HCT116 (cell line): ENCODE results near the gene HEXA. TPM values are rescaled to one million over a fixed set of nuclear protein-coding genes. Genes with fewer than 3 reads are reported as not detected.

ENCODE experiments used
- ATAC-seq: fragments of 200-7000 bp; cut with Tn5 transposase; 2 replicates; pipeline ENCODE4 v1.9.1; 2020; ENCODE audit warnings: mild to moderate bottlenecking, moderate library complexity
- BruUV-seq: library from RNA; stranded (reverse); fragments of 400-500 nt; replicated peaks from 2 replicates; lab custom pipeline; 2021; lab: Mats Ljungman, UMichigan
- CTCF ChIA-PET: fragments of 300-600 bp; sonication (Branson Sonifier 250); formaldehyde crosslinking; loops from one replicate; lab custom pipeline; 2021; ENCODE audit warnings: antibody characterized with exemption; lab: Charles Lee
- POLR2A ChIA-PET: fragments of 300-600, 350-600 bp; sonication (Branson Sonifier 250); formaldehyde crosslinking; loops from one replicate; lab custom pipeline; 2021; ENCODE audit warnings: antibody characterized with exemption; lab: Charles Lee
- RAD21 ChIA-PET, 2 experiments: fragments of 300-600 bp; sonication (Branson Sonifier 250); formaldehyde crosslinking; loops; one replicate each; lab custom pipeline; 2023; ENCODE audit warnings: low total read pairs in 2 of 2; ENCODE audit not compliant: uncharacterized antibody in 2 of 2, unreplicated experiment in 2 of 2, low non-redundant PET in 1 of 2; lab: Charles Lee
- DNase-seq: peaks from one replicate; pipeline ENCODE4 v3.0.0-alpha.2; 2010; ENCODE audit warnings: low read depth, low spot score
- H2AFZ ChIP-seq: fragments of 200-600 bp; shearing (Covaris generic), sonication (generic); 2 replicates; pipeline ENCODE4 v1.6.1; 2017; ENCODE audit warnings: low read depth, mixed run types, mixed read lengths, antibody characterized with exemption, low read length; ENCODE audit not compliant: poor library complexity, severe bottlenecking
- H3K27ac ChIP-seq: 2 replicates; pipeline ENCODE4 v1.5.1; 2012; ENCODE audit warnings: low read depth, low read length
- H3K27me3 ChIP-seq: fragments of 200-600 bp; sonication (generic); 2 replicates; pipeline ENCODE4 v1.6.1; 2016; ENCODE audit warnings: mixed run types, low read length, mixed read lengths; ENCODE audit not compliant: insufficient read depth
- H3K36me3 ChIP-seq, 2 experiments: fragments of 200-500 bp in 1 of 2; fragments of 200-600 bp in 1 of 2; sonication (Bioruptor generic) in 1 of 2; sonication (generic) in 1 of 2; 2 replicates each; pipeline versions ENCODE4 v1.5.1 to v1.6.1; 2014 to 2016; ENCODE audit warnings: low read length in 2 of 2, inconsistent platforms in 1 of 2, mixed read lengths in 1 of 2, mixed run types in 1 of 2; ENCODE audit not compliant: insufficient read depth in 2 of 2, control insufficient read depth in 1 of 2
- H3K4me1 ChIP-seq, 2 experiments: fragments of 200-600 bp in 1 of 2; sonication (generic) in 1 of 2; 2 replicates each; pipeline versions ENCODE4 v1.5.1 to v1.6.1; 2012 to 2017; ENCODE audit warnings: low read length in 2 of 2, inconsistent platforms in 1 of 2, mild to moderate bottlenecking in 1 of 2, mixed read lengths in 1 of 2, mixed run types in 1 of 2, moderate library complexity in 1 of 2; ENCODE audit not compliant: insufficient read depth in 2 of 2, control insufficient read depth in 1 of 2
- H3K4me2 ChIP-seq: fragments of 200-600 bp; sonication (generic); 2 replicates; pipeline ENCODE4 v1.6.1; 2017; ENCODE audit warnings: mixed run types, low read length, mixed read lengths
- H3K4me3 ChIP-seq, 2 experiments: fragments of 200-600 bp in 1 of 2; sonication (generic) in 1 of 2; replicated peaks in 1 of 2; 2 replicates each; pipeline ENCODE4 v1.5.1; 2011 to 2016; ENCODE audit warnings: low read length in 2 of 2, control low read depth in 1 of 2, low read depth in 1 of 2, mild to moderate bottlenecking in 1 of 2, mixed read lengths in 1 of 2, mixed run types in 1 of 2
- H3K79me2 ChIP-seq: fragments of 200-600 bp; sonication (generic); 2 replicates; pipeline ENCODE4 v1.6.1; 2017; ENCODE audit warnings: mild to moderate bottlenecking, mixed run types, low read length, moderate library complexity, mixed read lengths; ENCODE audit not compliant: insufficient read depth
- H3K9ac ChIP-seq: fragments of 200-600 bp; sonication (generic); 2 replicates; pipeline ENCODE4 v1.6.1; 2016; ENCODE audit warnings: low read length, mixed read lengths
- H3K9me2 ChIP-seq: fragments of 200-600 bp; sonication (generic), shearing (Covaris generic); 2 replicates; pipeline ENCODE4 v1.6.1; 2017; ENCODE audit warnings: mixed run types, mild to moderate bottlenecking, moderate library complexity; ENCODE audit not compliant: insufficient read depth
- H3K9me3 ChIP-seq, 2 experiments: fragments of 200-500 bp in 1 of 2; fragments of 200-600 bp in 1 of 2; sonication (Bioruptor generic) in 1 of 2; sonication (generic) in 1 of 2; 2 replicates each; pipeline ENCODE4 v1.6.1; 2014 to 2017; ENCODE audit warnings: low read length in 2 of 2, mixed read lengths in 2 of 2, inconsistent platforms in 1 of 2, low read depth in 1 of 2, mild to moderate bottlenecking in 1 of 2, mixed run types in 1 of 2, moderate library complexity in 1 of 2; ENCODE audit not compliant: control insufficient read depth in 1 of 2, insufficient read depth in 1 of 2
- H4K20me1 ChIP-seq: fragments of 200-600 bp; sonication (generic), shearing (Covaris generic); 2 replicates; pipeline ENCODE4 v1.6.1; 2017; ENCODE audit warnings: mixed run types, mild to moderate bottlenecking, moderate library complexity; ENCODE audit not compliant: insufficient read depth
- CBX3 ChIP-seq: IDR thresholded peaks from 2 replicates; pipeline ENCODE4 v1.6.1; 2012; ENCODE audit warnings: low read depth
- CEBPB ChIP-seq: IDR thresholded peaks from 2 replicates; pipeline ENCODE4 v1.6.1; 2012; ENCODE audit warnings: low read depth
- ELF1 ChIP-seq: IDR thresholded peaks from 2 replicates; pipeline ENCODE4 v1.6.1; 2012; ENCODE audit warnings: low read depth, borderline replicate concordance
- EZH2 ChIP-seq: fragments of 200-600 bp; sonication (generic); IDR thresholded peaks from 2 replicates; pipeline ENCODE4 v1.6.1; 2017; ENCODE audit warnings: antibody characterized with exemption, mixed run types
- EZH2phosphoT487 ChIP-seq: fragments of 200-600 bp; IDR thresholded peaks from 2 replicates; pipeline ENCODE4 v1.6.1; 2018; ENCODE audit warnings: antibody characterized with exemption, borderline replicate concordance
- FOSL1 ChIP-seq: IDR thresholded peaks from 2 replicates; pipeline ENCODE4 v1.6.1; 2012; ENCODE audit warnings: low read depth
- JUND ChIP-seq: IDR thresholded peaks from 2 replicates; pipeline ENCODE4 v1.6.1; 2012
- MAX ChIP-seq: IDR thresholded peaks from 2 replicates; pipeline ENCODE4 v1.6.1; 2012
- POLR2A ChIP-seq: IDR thresholded peaks from 2 replicates; pipeline ENCODE4 v1.7.0; 2011; ENCODE audit warnings: borderline replicate concordance; ENCODE audit not compliant: insufficient read depth, insufficient read length; ENCODE audit errors: extremely low read depth
- POLR2AphosphoS5 ChIP-seq: IDR thresholded peaks from 2 replicates; pipeline ENCODE4 v1.6.1; 2011; ENCODE audit warnings: mild to moderate bottlenecking, low read depth, low read length, moderate library complexity
- RAD21 ChIP-seq: IDR thresholded peaks from 2 replicates; pipeline ENCODE4 v1.6.1; 2012; ENCODE audit warnings: low read depth, mild to moderate bottlenecking
- SIN3A ChIP-seq: IDR thresholded peaks from 2 replicates; pipeline ENCODE4 v1.6.1; 2012; ENCODE audit warnings: low read depth
- SP1 ChIP-seq: IDR thresholded peaks from 2 replicates; pipeline ENCODE4 v1.6.1; 2012; ENCODE audit warnings: low read depth
- YY1 ChIP-seq: IDR thresholded peaks from 2 replicates; pipeline ENCODE4 v1.6.1; 2011; ENCODE audit warnings: low read length, low read depth, moderate library complexity, mild to moderate bottlenecking; ENCODE audit not compliant: insufficient replicate concordance; ENCODE audit errors: extremely low read depth
- ZBTB33 ChIP-seq: IDR thresholded peaks from 2 replicates; pipeline ENCODE4 v1.6.1; 2011; ENCODE audit warnings: mild to moderate bottlenecking, low read length, moderate library complexity; ENCODE audit not compliant: insufficient replicate concordance; ENCODE audit errors: extremely low read depth
- ZFX ChIP-seq: fragments of 450-650 bp; IDR thresholded peaks from 2 replicates; pipeline ENCODE4 v1.6.1; 2017
- ZNF274 ChIP-seq: fragments of 200-500 bp; sonication (Bioruptor generic); IDR thresholded peaks from 2 replicates; pipeline ENCODE4 v1.6.1; 2014; ENCODE audit warnings: mild to moderate bottlenecking, low read depth, low read length, inconsistent platforms
- intact Hi-C: fragments of 100-400 bp; cut with micrococcal nuclease; formaldehyde crosslinking; loops from 2 replicates; pipeline ENCODE4 v1.10.0; 2022
- total RNA-seq: library from RNA; stranded (reverse); gene quantifications from one replicate; pipeline ENCODE4 v1.2.1, GENCODE V29; 2021; ENCODE audit not compliant: unreplicated experiment
- TF ChIP-seq, protein P1 (sequence below): IDR thresholded peaks from 2 replicates; pipeline ENCODE4 v1.6.1; 2012; ENCODE audit warnings: low read depth
- TF ChIP-seq, protein P2 (sequence below): IDR thresholded peaks from 2 replicates; pipeline ENCODE4 v1.6.1; 2012

Gene HEXA
- total RNA-seq, 1 experiment from 2014 or later, result 57.1 TPM

GRCh38 chr15:72318408-72318942 lies 57.3 kb downstream of the HEXA start:
- no peak overlapping the region for H3K9ac ChIP-seq
- H3K4me3 ChIP-seq, result no peak overlapping the region
- H4K20me1 ChIP-seq, result no peaks in the 10 kb centered on the region
- ATAC-seq, result no peak; the same call in 1 of the 2 replicates
- no peaks in the 10 kb centered on the region for H3K4me1 ChIP-seq
- H3K36me3 ChIP-seq, result no peaks in the 10 kb centered on the region
- intact Hi-C loops, result loop anchor here (10.0 kb wide), 1 partner anchor 266 kb away; no protein-coding TSS in a partner anchor
- H3K9me2 ChIP-seq, result no peaks in the 10 kb centered on the region
- no peak overlapping the region for H2AFZ ChIP-seq
- ChIA-PET POLR2A (no interaction called here), RAD21 (no interaction called here), CTCF (no interaction called here)
- H3K9me3 ChIP-seq, result peaks cover 0 to 3% of the 10 kb centered on the region in 2 experiments; a peak in 1 of 4 replicates
- no peaks in the 10 kb centered on the region for H3K27me3 ChIP-seq
- BruUV-seq, result no TSS peak
- DNase-seq, result no peak
- H3K4me2 ChIP-seq, result no peak overlapping the region
- TF ChIP-seq POLR2AphosphoS5, result no peak
- no peak for TF ChIP-seq POLR2A
- no peak for TF ChIP-seq CBX3
- no peak for TF ChIP-seq SIN3A
- TF ChIP-seq YY1, result no peak
- no peak for TF ChIP-seq RAD21
- TF ChIP-seq EZH2, result no peak
- TF ChIP-seq, protein P1, sequence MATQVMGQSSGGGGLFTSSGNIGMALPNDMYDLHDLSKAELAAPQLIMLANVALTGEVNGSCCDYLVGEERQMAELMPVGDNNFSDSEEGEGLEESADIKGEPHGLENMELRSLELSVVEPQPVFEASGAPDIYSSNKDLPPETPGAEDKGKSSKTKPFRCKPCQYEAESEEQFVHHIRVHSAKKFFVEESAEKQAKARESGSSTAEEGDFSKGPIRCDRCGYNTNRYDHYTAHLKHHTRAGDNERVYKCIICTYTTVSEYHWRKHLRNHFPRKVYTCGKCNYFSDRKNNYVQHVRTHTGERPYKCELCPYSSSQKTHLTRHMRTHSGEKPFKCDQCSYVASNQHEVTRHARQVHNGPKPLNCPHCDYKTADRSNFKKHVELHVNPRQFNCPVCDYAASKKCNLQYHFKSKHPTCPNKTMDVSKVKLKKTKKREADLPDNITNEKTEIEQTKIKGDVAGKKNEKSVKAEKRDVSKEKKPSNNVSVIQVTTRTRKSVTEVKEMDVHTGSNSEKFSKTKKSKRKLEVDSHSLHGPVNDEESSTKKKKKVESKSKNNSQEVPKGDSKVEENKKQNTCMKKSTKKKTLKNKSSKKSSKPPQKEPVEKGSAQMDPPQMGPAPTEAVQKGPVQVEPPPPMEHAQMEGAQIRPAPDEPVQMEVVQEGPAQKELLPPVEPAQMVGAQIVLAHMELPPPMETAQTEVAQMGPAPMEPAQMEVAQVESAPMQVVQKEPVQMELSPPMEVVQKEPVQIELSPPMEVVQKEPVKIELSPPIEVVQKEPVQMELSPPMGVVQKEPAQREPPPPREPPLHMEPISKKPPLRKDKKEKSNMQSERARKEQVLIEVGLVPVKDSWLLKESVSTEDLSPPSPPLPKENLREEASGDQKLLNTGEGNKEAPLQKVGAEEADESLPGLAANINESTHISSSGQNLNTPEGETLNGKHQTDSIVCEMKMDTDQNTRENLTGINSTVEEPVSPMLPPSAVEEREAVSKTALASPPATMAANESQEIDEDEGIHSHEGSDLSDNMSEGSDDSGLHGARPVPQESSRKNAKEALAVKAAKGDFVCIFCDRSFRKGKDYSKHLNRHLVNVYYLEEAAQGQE, result no peak
- TF ChIP-seq, protein P2, sequence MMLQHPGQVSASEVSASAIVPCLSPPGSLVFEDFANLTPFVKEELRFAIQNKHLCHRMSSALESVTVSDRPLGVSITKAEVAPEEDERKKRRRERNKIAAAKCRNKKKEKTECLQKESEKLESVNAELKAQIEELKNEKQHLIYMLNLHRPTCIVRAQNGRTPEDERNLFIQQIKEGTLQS, result no peak
- no peak for TF ChIP-seq JUND
- TF ChIP-seq CEBPB, result no peak
- no peak for TF ChIP-seq FOSL1
- TF ChIP-seq ELF1, result no peak
- TF ChIP-seq ZFX, result no peak
- TF ChIP-seq EZH2phosphoT487, result no peak
- TF ChIP-seq SP1, result no peak
- no peak for TF ChIP-seq ZBTB33
- TF ChIP-seq ZNF274, result no peak
- no peak for TF ChIP-seq MAX
- H3K79me2 ChIP-seq, result no peaks in the 10 kb centered on the region
- no peak overlapping the region for H3K27ac ChIP-seq
